NCI-H1092 (cell line): ENCODE results near the gene SIX1.
A peak's percentile ranks its signal among the peaks of the same experiment; 100 is the strongest.

ENCODE experiments used
- DNase-seq: peaks from one replicate; lab custom pipeline; 2025; lab: John Stamatoyannopoulos, UW

The SIX1 gene

GRCh38 chr14:60655119-60655897, 6.0 kb upstream of the SIX1 start:
- no peak for DNase-seq

- no peak for DNase-seq
Measured at GRCh38 chr14:60654334-60654821, 5.1 kb upstream of the SIX1 start.

GRCh38 chr14:60653701-60654161, 4.5 kb upstream of the SIX1 start:
- DNase-seq: no peak

GRCh38 chr14:60652674-60653651, 3.7 kb upstream of the SIX1 start:
- peak; percentile 39 for DNase-seq

- DNase-seq: peak; percentile 57
Measured at GRCh38 chr14:60651796-60652673, 2.8 kb upstream of the SIX1 start.

- DNase-seq: no peak
Measured at GRCh38 chr14:60651086-60651795, 2.0 kb upstream of the SIX1 start.

- no peak for DNase-seq
Measured at GRCh38 chr14:60650373-60650961, 1.2 kb upstream of the SIX1 start.

GRCh38 chr14:60649875-60650372, 647 bp upstream of the SIX1 start:
- DNase-seq: peak; percentile 51

GRCh38 chr14:60648249-60648933, 886 bp downstream of the SIX1 start:
- no peak for DNase-seq

GRCh38 chr14:60647837-60648248, 1.4 kb downstream of the SIX1 start:
- DNase-seq: no peak

- DNase-seq: no peak
Measured at GRCh38 chr14:60647081-60647836, 2.0 kb downstream of the SIX1 start.

- no peak for DNase-seq
Measured at GRCh38 chr14:60646226-60646818, 3.0 kb downstream of the SIX1 start.

- DNase-seq: no peak
Measured at GRCh38 chr14:60645126-60645741, 4.0 kb downstream of the SIX1 start.

- no peak for DNase-seq
Measured at GRCh38 chr14:60644666-60645065, 4.6 kb downstream of the SIX1 start.

GRCh38 chr14:60643463-60644314, 5.6 kb downstream of the SIX1 start:
- no peak for DNase-seq

- DNase-seq: no peak
Measured at GRCh38 chr14:60643141-60643462, 6.2 kb downstream of the SIX1 start.
